IMR-90 (cell line): ENCODE measurements around the gene PPOX. TPM values are rescaled to one million over a fixed set of nuclear protein-coding genes. Genes with fewer than 3 reads are reported as not detected.

Experiments
- ATAC-seq: fragments of 200-7000 bp; cut with Tn5 transposase; 2 replicates; pipeline ENCODE4 v1.9.1; 2020; ENCODE audit warnings: low read depth, mild to moderate bottlenecking, moderate library complexity
- BruUV-seq: library from RNA; stranded (reverse); fragments of 400-500 nt; replicated peaks from 2 replicates; lab custom pipeline; 2021; lab: Mats Ljungman, UMichigan
- CTCF ChIA-PET: fragments of 300-600 bp; formaldehyde crosslinking; extraction: SDS; loops from one replicate; lab custom pipeline; 2021; ENCODE audit warnings: antibody characterized with exemption; lab: Yijun Ruan, JAX
- POLR2A ChIA-PET: fragments of 300-600 bp; sonication (Branson Sonifier 250); formaldehyde crosslinking; loops from one replicate; lab custom pipeline; 2022; ENCODE audit warnings: antibody characterized with exemption; ENCODE audit not compliant: unreplicated experiment; lab: Charles Lee
- DNase-seq: peaks from one replicate; pipeline ENCODE4 v3.0.0; 2013
- H2AFZ ChIP-seq: replicated peaks from 2 replicates; pipeline ENCODE3; 2013; ENCODE audit warnings: low read length, mild to moderate bottlenecking; ENCODE audit not compliant: poor library complexity
- H2AK5ac ChIP-seq: 2 replicates; pipeline ENCODE4 v1.6.1; 2013; ENCODE audit warnings: low read depth, low read length, inconsistent platforms
- H2AK9ac ChIP-seq: replicated peaks from 2 replicates; pipeline ENCODE3; 2013; ENCODE audit warnings: mild to moderate bottlenecking, low read depth, low read length, moderate library complexity; ENCODE audit not compliant: poor library complexity
- H2BK120ac ChIP-seq: 2 replicates; pipeline ENCODE4 v1.6.1; 2013; ENCODE audit warnings: low read depth, low read length, inconsistent platforms
- H2BK15ac ChIP-seq: 3 replicates; pipeline ENCODE4 v1.6.1; 2013; ENCODE audit warnings: low read depth, low read length, inconsistent platforms
- H2BK20ac ChIP-seq: 2 replicates; pipeline ENCODE4 v1.6.1; 2013; ENCODE audit warnings: low read depth, mild to moderate bottlenecking, inconsistent platforms, low read length, moderate library complexity
- H2BK5ac ChIP-seq: 2 replicates; pipeline ENCODE4 v1.6.1; 2013; ENCODE audit warnings: mild to moderate bottlenecking, low read depth, low read length, inconsistent platforms; ENCODE audit not compliant: poor library complexity, severe bottlenecking
- H3K14ac ChIP-seq: replicated peaks from 2 replicates; pipeline ENCODE4 v1.6.1; 2013; ENCODE audit warnings: low read depth, low read length, inconsistent platforms
- H3K18ac ChIP-seq: 2 replicates; pipeline ENCODE4 v1.6.1; 2013; ENCODE audit warnings: low read depth, low read length, control low read depth
- H3K23ac ChIP-seq: 2 replicates; pipeline ENCODE4 v1.6.1; 2013; ENCODE audit warnings: low read depth, low read length, inconsistent platforms
- H3K27ac ChIP-seq: 2 replicates; pipeline ENCODE4 v1.5.1; 2013; ENCODE audit warnings: mild to moderate bottlenecking, control low read depth, low read length; ENCODE audit not compliant: insufficient read depth
- H3K27me3 ChIP-seq: 2 replicates; pipeline ENCODE4 v1.6.1; 2013; ENCODE audit warnings: low read length; ENCODE audit not compliant: control insufficient read depth, insufficient read depth
- H3K36me3 ChIP-seq: 2 replicates; pipeline ENCODE4 v1.6.1; 2013; ENCODE audit warnings: low read length, mixed read lengths; ENCODE audit not compliant: control insufficient read depth, insufficient read depth
- H3K4ac ChIP-seq: 2 replicates; pipeline ENCODE4 v1.6.1; 2013; ENCODE audit warnings: low read depth, low read length, inconsistent platforms
- H3K4me1 ChIP-seq: 2 replicates; pipeline ENCODE4 v1.6.1; 2013; ENCODE audit warnings: low read length, mixed read lengths; ENCODE audit not compliant: control insufficient read depth, insufficient read depth
- H3K4me2 ChIP-seq: 2 replicates; pipeline ENCODE4 v1.6.1; 2013; ENCODE audit warnings: low read depth, mild to moderate bottlenecking, control low read depth, low read length, moderate library complexity
- H3K4me3 ChIP-seq: 2 replicates; pipeline ENCODE4 v1.5.1; 2013; ENCODE audit warnings: low read depth, mild to moderate bottlenecking, control low read depth, low read length, moderate library complexity; ENCODE audit not compliant: insufficient read depth
- H3K56ac ChIP-seq: 2 replicates; pipeline ENCODE4 v1.6.1; 2013; ENCODE audit warnings: low read length, inconsistent platforms; ENCODE audit not compliant: insufficient read depth; ENCODE audit errors: extremely low read depth
- H3K79me1 ChIP-seq, 2 experiments: 2 replicates each; pipeline ENCODE4 v1.6.1; 2013; ENCODE audit warnings: low read length in 2 of 2, inconsistent platforms in 1 of 2, low read depth in 1 of 2
- H3K9ac ChIP-seq: 2 replicates; pipeline ENCODE4 v1.6.1; 2013; ENCODE audit warnings: low read depth, low read length, control low read depth
- H3K9me1 ChIP-seq: 2 replicates; pipeline ENCODE4 v1.6.1; 2013; ENCODE audit warnings: low read length, inconsistent platforms; ENCODE audit not compliant: insufficient read depth
- H3K9me3 ChIP-seq: 2 replicates; pipeline ENCODE4 v1.6.1; 2013; ENCODE audit warnings: low read length; ENCODE audit not compliant: control insufficient read depth, insufficient read depth
- H4K20me1 ChIP-seq: 2 replicates; pipeline ENCODE4 v1.6.1; 2013; ENCODE audit warnings: low read length, inconsistent platforms; ENCODE audit not compliant: insufficient read depth
- H4K5ac ChIP-seq: 2 replicates; pipeline ENCODE4 v1.6.1; 2013; ENCODE audit warnings: mild to moderate bottlenecking, low read depth, low read length, control low read depth
- H4K8ac ChIP-seq, 2 experiments: 2 replicates each; pipeline ENCODE4 v1.6.1; 2013; ENCODE audit warnings: low read depth in 2 of 2, low read length in 2 of 2, control low read depth in 1 of 2, inconsistent platforms in 1 of 2
- H4K91ac ChIP-seq: 2 replicates; pipeline ENCODE4 v1.6.1; 2013; ENCODE audit warnings: low read depth, low read length, inconsistent platforms; ENCODE audit not compliant: insufficient read depth
- BHLHE40 ChIP-seq: fragments of 150-350 bp; IDR thresholded peaks from 2 replicates; pipeline ENCODE4 v1.6.1; 2016; ENCODE audit warnings: mild to moderate bottlenecking, low read depth, low read length
- CHD1 ChIP-seq: IDR thresholded peaks from 2 replicates; pipeline ENCODE4 v1.6.1; 2012; ENCODE audit warnings: low read depth, low read length, improper control_type of control experiment
- MAZ ChIP-seq: IDR thresholded peaks from 2 replicates; pipeline ENCODE4 v1.6.1; 2012; ENCODE audit warnings: low read depth, mild to moderate bottlenecking, low read length, improper control_type of control experiment, moderate library complexity, borderline replicate concordance
- RAD21 ChIP-seq: IDR thresholded peaks from 2 replicates; pipeline ENCODE4 v1.6.1; 2012; ENCODE audit warnings: low read length, improper control_type of control experiment
- RCOR1 ChIP-seq: IDR thresholded peaks from 2 replicates; pipeline ENCODE4 v1.6.1; 2012; ENCODE audit warnings: mild to moderate bottlenecking, low read length, improper control_type of control experiment; ENCODE audit not compliant: insufficient replicate concordance
- WGBS, 2 experiments: methylation state at CpG; one replicate each; pipeline versions ENCODE4 v1.1.5 to v1.1.7; 2013; ENCODE audit warnings: missing lambda C conversion rate in 2 of 2; ENCODE audit not compliant: insufficient read length in 1 of 2; ENCODE audit errors: extremely low coverage in 2 of 2; 5-methylcytosine and 5-hydroxymethylcytosine counted together
- dilution Hi-C: fragments of 300-500 bp; cut with HindIII; formaldehyde crosslinking; loops from one replicate; pipeline ENCODE4 v1.14.3; 2018; ENCODE audit warnings: low sequenced_read_pairs; ENCODE audit not compliant: unreplicated experiment
- in situ Hi-C: fragments of 300-500 bp; cut with MboI; formaldehyde crosslinking; loops from 3 replicates; pipeline ENCODE4 v1.14.3; 2019; ENCODE audit warnings: low sequenced_read_pairs, inconsistent platforms, mixed read lengths
- intact Hi-C: fragments of 100-400 bp; cut with micrococcal nuclease; formaldehyde crosslinking; loops from 2 replicates; pipeline ENCODE4 v1.10.0; 2022
- polyA plus RNA-seq, 3 experiments: library from polyadenylated mRNA; depleted of rRNA; stranded (reverse); fragments of >200 nt; gene quantifications; 2 replicates each; pipeline ENCODE4 v1.2.3, GENCODE V29; 2012; ENCODE audit warnings: low replicate concordance in 1 of 3
- total RNA-seq: library from RNA; depleted of rRNA; stranded (reverse); fragments of >200 nt; gene quantifications from 2 replicates; pipeline ENCODE4 v1.2.3, GENCODE V29; 2012
- TF ChIP-seq, protein P1 (sequence below): conservative IDR thresholded peaks from 2 replicates; pipeline ENCODE4 v1.5.1; 2012; ENCODE audit warnings: mild to moderate bottlenecking, low read depth, low read length, improper control_type of control experiment

Gene PPOX
- total and polyA plus RNA-seq, 2 of the 4 experiments (the other 2 are of a cell fraction), result 6.1 to 14.3 TPM

DNA sequence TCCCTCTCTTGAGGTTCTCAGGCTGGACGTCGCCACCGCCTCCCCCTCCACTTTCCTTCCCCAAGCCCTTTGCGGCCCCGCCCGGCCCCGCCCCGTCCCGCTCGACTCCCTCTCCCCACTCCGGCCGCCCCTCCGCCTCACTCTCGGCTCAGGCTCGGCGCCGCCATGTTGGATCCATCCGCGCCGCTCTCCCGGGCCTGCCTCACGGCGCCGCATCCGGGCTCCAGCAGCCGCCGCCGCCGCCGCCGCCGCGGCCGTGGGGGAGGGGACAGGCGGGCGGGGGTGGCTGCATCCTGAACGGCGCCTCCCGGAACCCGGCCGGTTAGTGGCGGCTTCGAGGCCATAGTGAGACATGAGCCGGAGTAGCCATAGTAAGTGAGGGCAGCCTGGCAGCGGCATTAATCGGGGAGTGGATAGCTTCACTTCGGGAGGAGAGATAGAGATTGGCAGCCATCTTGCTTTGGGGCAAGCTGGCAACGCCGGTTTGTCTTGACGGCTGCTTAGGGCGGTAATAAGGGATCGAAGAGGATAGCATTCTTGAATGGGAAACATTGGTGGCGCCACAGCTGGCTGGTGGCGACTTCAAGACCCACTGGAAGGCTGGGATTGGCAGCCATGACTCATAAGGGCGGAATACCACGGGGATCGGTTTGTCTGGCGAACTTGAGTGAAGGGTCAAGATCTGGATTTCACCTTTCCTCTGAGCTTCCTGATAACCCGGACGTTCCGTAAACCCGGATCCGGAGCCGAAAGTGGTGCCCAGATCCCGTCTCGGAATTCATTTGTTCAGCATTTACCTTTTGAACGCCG, 33.6 kb upstream of the PPOX start, which contains the start of gene DEDD:
Gene DEDD, minus strand, starts transcription at position 258 of the 810 bp plus-strand sequence. CDS start 8,205 bp downstream, outside the sequence.
- no peaks in the 10 kb centered on the region for H3K9me3 ChIP-seq
- H4K8ac ChIP-seq, result peak within 1 kb of the TSS; percentile 86 to 93
- H3K4me2 ChIP-seq, result peak within 1 kb of the TSS; percentile 98
- intact Hi-C loops (loop anchor here (1.0 kb wide), 1 partner anchor 14 kb away; the partner anchor contains the start of genes NIT1 and PFDN2), in situ Hi-C loops (no loop called here), dilution Hi-C loops (no loop called here)
- H3K79me1 ChIP-seq, result peaks cover 22 to 83% of the 10 kb centered on the region in 2 experiments
- BruUV-seq, result no TSS peak
- H3K9ac ChIP-seq, result peak within 1 kb of the TSS; percentile 93
- peak within 1 kb of the TSS; percentile 94 for H4K91ac ChIP-seq
- POLR2A ChIA-PET, result interaction anchor here (0.6 to 1.5 kb wide), 3 partner anchors 9 to 93 kb away, joined by 6 to 9 read pairs (median 8); partner anchors contain the start of genes NIT1 and PFDN2
- peak; percentile 91 for ATAC-seq
- peaks cover 5% of the 10 kb centered on the region for H3K9me1 ChIP-seq
- peak within 1 kb of the TSS; percentile 97 for H3K4ac ChIP-seq
- peak within 1 kb of the TSS; percentile 87 for H2BK5ac ChIP-seq
- TF ChIP-seq CHD1 (no peak), MAZ (peak; percentile 89; the same call in 1 of the 2 replicates), RAD21 (no peak), RCOR1 (no peak), BHLHE40 (0 out of 2 replicates have a peak, but pooled peaks have one; percentile 1)
- TF ChIP-seq, protein P1, sequence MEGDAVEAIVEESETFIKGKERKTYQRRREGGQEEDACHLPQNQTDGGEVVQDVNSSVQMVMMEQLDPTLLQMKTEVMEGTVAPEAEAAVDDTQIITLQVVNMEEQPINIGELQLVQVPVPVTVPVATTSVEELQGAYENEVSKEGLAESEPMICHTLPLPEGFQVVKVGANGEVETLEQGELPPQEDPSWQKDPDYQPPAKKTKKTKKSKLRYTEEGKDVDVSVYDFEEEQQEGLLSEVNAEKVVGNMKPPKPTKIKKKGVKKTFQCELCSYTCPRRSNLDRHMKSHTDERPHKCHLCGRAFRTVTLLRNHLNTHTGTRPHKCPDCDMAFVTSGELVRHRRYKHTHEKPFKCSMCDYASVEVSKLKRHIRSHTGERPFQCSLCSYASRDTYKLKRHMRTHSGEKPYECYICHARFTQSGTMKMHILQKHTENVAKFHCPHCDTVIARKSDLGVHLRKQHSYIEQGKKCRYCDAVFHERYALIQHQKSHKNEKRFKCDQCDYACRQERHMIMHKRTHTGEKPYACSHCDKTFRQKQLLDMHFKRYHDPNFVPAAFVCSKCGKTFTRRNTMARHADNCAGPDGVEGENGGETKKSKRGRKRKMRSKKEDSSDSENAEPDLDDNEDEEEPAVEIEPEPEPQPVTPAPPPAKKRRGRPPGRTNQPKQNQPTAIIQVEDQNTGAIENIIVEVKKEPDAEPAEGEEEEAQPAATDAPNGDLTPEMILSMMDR, result no peak; the same call in 1 of the 2 replicates
- peak within 1 kb of the TSS; percentile 90 for H2AK5ac ChIP-seq
- H4K20me1 ChIP-seq, result no peaks in the 10 kb centered on the region
- peak within 1 kb of the TSS; percentile 90 for H3K27ac ChIP-seq
- peaks cover 12% of the 10 kb centered on the region for H3K36me3 ChIP-seq
- H2BK20ac ChIP-seq, result peak within 1 kb of the TSS; percentile 40; the same call in 1 of the 2 replicates
- no peaks in the 10 kb centered on the region for H3K27me3 ChIP-seq
- H3K18ac ChIP-seq, result peak within 1 kb of the TSS; percentile 80
- DNase-seq, result peak; percentile 96
- CTCF ChIA-PET, result no interaction called here
- H2AK9ac ChIP-seq, result peak within 1 kb of the TSS; percentile 99
- peak within 1 kb of the TSS; percentile 88 for H3K14ac ChIP-seq
- H2BK120ac ChIP-seq, result peak within 1 kb of the TSS; percentile 63
- H3K4me3 ChIP-seq, result peak within 1 kb of the TSS; percentile 72
- H3K56ac ChIP-seq, result peak within 1 kb of the TSS; percentile 92
- peak within 1 kb of the TSS; percentile 99 for H3K23ac ChIP-seq
- peak within 1 kb of the TSS; percentile 80 for H4K5ac ChIP-seq
- 0% methylated on average over 20 of the region's 68 CpGs; no CpG with 5 or more reads in 1 of the 2 experiments for WGBS, 2 experiments
- H3K4me1 ChIP-seq, result no peaks in the 10 kb centered on the region; the same call in 1 of the 2 replicates
- H2BK15ac ChIP-seq, result peak within 1 kb of the TSS; percentile 78; the same call in 2 of the 3 replicates
- H2AFZ ChIP-seq, result peak within 1 kb of the TSS; percentile 91
